Measurements from ENCODE around the gene LRMDA. TPM values are rescaled to one million over a fixed set of nuclear protein-coding genes. Genes with fewer than 3 reads are reported as not detected.

The LRMDA gene
- total and polyA plus RNA-seq, 2 of the 13 experiments (the other 11 are each of a cell fraction or from before 2014, with no cell fraction given): 13.4 to 22.0 TPM

DNA sequence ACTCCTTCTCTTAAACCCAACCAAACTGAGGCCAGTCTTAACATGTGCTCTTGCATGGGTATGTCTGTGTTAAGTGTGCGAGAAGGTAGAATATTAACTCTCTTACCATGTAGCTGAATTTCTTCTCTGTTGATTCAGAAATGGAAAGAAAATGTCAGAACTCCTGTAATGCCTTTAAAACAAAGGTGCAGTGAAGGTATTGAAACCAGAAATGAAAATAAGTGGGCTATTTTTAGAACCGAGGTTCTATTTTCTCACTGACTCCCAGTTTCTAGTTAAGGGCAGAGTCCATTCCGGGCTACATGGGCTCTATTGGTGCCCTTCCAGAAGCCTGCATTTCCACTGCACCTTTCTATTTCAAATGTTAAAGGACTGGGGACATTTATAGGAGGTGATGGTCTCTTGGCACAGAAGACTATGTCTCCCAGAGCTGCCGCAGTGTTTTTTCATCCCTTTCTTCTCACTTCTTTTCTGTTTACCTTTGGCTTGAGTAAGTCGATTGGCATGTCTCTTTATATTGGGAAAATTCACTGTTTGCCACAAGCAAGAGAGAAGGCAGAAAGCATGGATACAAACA lies 174.9 kb downstream of the LRMDA start (continued):
- TF ChIP-seq, protein P1, sequence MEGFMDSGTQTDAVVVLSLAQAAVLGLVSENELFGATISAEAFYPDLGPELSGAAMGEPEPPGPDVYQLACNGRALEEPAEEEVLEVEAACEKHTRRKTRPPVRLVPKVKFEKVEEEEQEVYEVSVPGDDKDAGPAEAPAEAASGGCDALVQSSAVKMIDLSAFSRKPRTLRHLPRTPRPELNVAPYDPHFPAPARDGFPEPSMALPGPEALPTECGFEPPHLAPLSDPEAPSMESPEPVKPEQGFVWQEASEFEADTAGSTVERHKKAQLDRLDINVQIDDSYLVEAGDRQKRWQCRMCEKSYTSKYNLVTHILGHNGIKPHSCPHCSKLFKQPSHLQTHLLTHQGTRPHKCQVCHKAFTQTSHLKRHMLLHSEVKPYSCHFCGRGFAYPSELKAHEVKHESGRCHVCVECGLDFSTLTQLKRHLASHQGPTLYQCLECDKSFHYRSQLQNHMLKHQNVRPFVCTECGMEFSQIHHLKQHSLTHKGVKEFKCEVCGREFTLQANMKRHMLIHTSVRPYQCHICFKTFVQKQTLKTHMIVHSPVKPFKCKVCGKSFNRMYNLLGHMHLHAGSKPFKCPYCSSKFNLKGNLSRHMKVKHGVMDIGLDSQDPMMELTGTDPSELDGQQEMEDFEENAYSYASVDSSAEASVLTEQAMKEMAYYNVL (CRISPR knock-in tag; IDR thresholded peaks at IDR 0.05; ENCODE audit: borderline replicate concordance): peak; percentile 52; the same call in 1 of the 2 replicates
- TF ChIP-seq ZNF350 (CRISPR knock-in tag; IDR thresholded peaks at IDR 0.05; ENCODE audit: borderline replicate concordance, low read depth): no peak
- peak; percentile 81 for TF ChIP-seq FOSL2 (CRISPR knock-in tag; IDR thresholded peaks at IDR 0.05)
- TF ChIP-seq SAP130 (CRISPR knock-in tag; IDR thresholded peaks at IDR 0.05; ENCODE audit: low read depth): 0 out of 2 replicates have a peak, but pooled peaks have one; percentile 34
- peak; percentile 50; the same call in 1 of the 2 replicates for TF ChIP-seq HNF4G (IDR thresholded peaks at IDR 0.05; ENCODE audit: borderline replicate concordance, low read depth, low read length)
- no peak for TF ChIP-seq HNF4G (CRISPR knock-in tag; IDR thresholded peaks at IDR 0.05; ENCODE audit: borderline replicate concordance, low read depth)
- TF ChIP-seq POGZ (CRISPR knock-in tag; IDR thresholded peaks at IDR 0.05): peak; percentile 59; the same call in 1 of the 2 replicates
- TF ChIP-seq RXRB (CRISPR knock-in tag; IDR thresholded peaks at IDR 0.05; ENCODE audit: borderline replicate concordance): peak; percentile 4; the same call in 1 of the 2 replicates
- TF ChIP-seq HNF4A (CRISPR knock-in tag; IDR thresholded peaks at IDR 0.05): peak; percentile 54
- TF ChIP-seq FOXO1 (CRISPR knock-in tag; IDR thresholded peaks at IDR 0.05): no peak
- no peak for TF ChIP-seq ATAD3A (CRISPR knock-in tag; IDR thresholded peaks at IDR 0.05)
- TF ChIP-seq, protein P2, sequence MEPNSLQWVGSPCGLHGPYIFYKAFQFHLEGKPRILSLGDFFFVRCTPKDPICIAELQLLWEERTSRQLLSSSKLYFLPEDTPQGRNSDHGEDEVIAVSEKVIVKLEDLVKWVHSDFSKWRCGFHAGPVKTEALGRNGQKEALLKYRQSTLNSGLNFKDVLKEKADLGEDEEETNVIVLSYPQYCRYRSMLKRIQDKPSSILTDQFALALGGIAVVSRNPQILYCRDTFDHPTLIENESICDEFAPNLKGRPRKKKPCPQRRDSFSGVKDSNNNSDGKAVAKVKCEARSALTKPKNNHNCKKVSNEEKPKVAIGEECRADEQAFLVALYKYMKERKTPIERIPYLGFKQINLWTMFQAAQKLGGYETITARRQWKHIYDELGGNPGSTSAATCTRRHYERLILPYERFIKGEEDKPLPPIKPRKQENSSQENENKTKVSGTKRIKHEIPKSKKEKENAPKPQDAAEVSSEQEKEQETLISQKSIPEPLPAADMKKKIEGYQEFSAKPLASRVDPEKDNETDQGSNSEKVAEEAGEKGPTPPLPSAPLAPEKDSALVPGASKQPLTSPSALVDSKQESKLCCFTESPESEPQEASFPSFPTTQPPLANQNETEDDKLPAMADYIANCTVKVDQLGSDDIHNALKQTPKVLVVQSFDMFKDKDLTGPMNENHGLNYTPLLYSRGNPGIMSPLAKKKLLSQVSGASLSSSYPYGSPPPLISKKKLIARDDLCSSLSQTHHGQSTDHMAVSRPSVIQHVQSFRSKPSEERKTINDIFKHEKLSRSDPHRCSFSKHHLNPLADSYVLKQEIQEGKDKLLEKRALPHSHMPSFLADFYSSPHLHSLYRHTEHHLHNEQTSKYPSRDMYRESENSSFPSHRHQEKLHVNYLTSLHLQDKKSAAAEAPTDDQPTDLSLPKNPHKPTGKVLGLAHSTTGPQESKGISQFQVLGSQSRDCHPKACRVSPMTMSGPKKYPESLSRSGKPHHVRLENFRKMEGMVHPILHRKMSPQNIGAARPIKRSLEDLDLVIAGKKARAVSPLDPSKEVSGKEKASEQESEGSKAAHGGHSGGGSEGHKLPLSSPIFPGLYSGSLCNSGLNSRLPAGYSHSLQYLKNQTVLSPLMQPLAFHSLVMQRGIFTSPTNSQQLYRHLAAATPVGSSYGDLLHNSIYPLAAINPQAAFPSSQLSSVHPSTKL (CRISPR knock-in tag; IDR thresholded peaks at IDR 0.05): peak; percentile 60; the same call in 1 of the 2 replicates
- TF ChIP-seq FOXA1 (IDR thresholded peaks at IDR 0.05): no peak
- TF ChIP-seq FOXA1 (CRISPR knock-in tag; IDR thresholded peaks at IDR 0.05): 0 out of 2 replicates have a peak, but pooled peaks have one; percentile 44
- no peak for TF ChIP-seq RORA (CRISPR knock-in tag; IDR thresholded peaks at IDR 0.05)
- TF ChIP-seq, protein P3, sequence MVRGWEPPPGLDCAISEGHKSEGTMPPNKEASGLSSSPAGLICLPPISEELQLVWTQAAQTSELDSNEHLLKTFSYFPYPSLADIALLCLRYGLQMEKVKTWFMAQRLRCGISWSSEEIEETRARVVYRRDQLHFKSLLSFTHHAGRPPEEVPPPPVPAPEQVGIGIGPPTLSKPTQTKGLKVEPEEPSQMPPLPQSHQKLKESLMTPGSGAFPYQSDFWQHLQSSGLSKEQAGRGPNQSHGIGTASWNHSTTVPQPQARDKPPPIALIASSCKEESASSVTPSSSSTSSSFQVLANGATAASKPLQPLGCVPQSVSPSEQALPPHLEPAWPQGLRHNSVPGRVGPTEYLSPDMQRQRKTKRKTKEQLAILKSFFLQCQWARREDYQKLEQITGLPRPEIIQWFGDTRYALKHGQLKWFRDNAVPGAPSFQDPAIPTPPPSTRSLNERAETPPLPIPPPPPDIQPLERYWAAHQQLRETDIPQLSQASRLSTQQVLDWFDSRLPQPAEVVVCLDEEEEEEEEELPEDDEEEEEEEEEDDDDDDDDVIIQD (CRISPR knock-in tag; IDR thresholded peaks at IDR 0.05; ENCODE audit: low read depth): peak; percentile 22; the same call in 1 of the 2 replicates
- no peak for TF ChIP-seq FOXP1 (IDR thresholded peaks at IDR 0.05)
- 0 out of 2 replicates have a peak, but pooled peaks have one; percentile 13 for TF ChIP-seq FOXP1 (CRISPR knock-in tag; IDR thresholded peaks at IDR 0.05)
- TF ChIP-seq SOX13 (IDR thresholded peaks at IDR 0.05): no peak
- TF ChIP-seq SOX13 (CRISPR knock-in tag; conservative IDR thresholded peaks at IDR 0.05 in 1 of 2, IDR thresholded peaks at IDR 0.05 in 1 of 2): peak in 1 of 2 experiments; percentile 59; a peak in 1 of 4 replicates
- TF ChIP-seq SOX5 (CRISPR knock-in tag; IDR thresholded peaks at IDR 0.05; ENCODE audit: borderline replicate concordance): peak; percentile 57; the same call in 1 of the 2 replicates

Measured in HepG2 (cell line).